ENCODE measurements around the gene CEPT1. TPM values are rescaled to one million over a fixed set of nuclear protein-coding genes. Genes with fewer than 3 reads are reported as not detected.

Gene CEPT1
- total RNA-seq, 3 donors from 2014 or later (not counting 1 experiment from before 2014, with no cell fraction given) = 35.4 to 49.5 (median 40.9) TPM

DNA sequence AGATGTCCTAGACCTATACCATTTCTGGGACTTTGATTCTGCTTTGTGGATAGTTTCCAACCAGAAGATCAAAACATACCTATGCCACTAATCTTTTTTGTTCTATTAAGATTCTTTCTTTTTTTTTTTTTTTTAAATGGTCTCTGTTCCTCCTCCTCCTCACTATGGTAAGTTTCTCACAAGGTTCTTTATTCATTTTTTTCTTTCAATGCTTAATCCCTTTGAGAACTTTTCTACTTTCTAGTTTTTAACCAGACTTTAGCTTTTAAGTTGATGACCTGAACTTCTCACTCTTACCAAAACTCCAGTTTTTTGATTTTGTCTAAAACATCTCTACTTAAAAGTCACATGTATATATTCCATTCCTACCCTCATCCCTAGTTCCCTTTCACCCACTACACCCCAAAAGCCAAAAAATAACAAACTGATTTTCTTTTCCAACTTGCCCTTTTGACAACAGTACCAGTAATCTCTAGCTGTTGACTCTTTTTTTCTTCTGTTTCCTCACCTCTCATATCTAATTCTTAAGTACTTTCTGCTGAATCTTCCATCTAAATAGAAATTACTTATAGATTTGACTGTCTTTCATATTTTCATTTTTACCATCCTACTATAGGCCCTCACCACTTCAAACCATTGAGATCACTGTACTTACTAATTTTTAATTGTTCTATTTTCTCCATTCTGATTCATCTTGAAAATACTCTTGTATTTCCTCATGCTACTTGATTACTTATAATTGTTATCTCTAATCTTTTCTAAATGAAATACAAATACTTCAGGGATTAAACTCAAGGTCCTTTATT, 6.1 kb downstream of the CEPT1 start:
- peaks cover 11% of the 10 kb centered on the region for H3K36me3 Mint-ChIP-seq
- H3K36me3 ChIP-seq (ENCODE audit: control insufficient read depth, insufficient read depth, low read length) = peaks cover 28% of the 10 kb centered on the region
- H3K4me1 ChIP-seq (ENCODE audit: control insufficient read depth, insufficient read depth, low read length) = no peaks in the 10 kb centered on the region
- no peak overlapping the region for H3K4me3 Mint-ChIP-seq
- DNase-seq (no peak), ATAC-seq (no peak)
- H3K4me1 Mint-ChIP-seq = peaks cover 59 to 61% of the 10 kb centered on the region in 2 donors
- no peak overlapping the region for H3K27ac ChIP-seq (ENCODE audit: low read length)
- H3K4me3 ChIP-seq (ENCODE audit: low read length) = no peak overlapping the region
- intact Hi-C loops (cut with micrococcal nuclease) = no loop called here
- TF ChIP-seq, protein P1, sequence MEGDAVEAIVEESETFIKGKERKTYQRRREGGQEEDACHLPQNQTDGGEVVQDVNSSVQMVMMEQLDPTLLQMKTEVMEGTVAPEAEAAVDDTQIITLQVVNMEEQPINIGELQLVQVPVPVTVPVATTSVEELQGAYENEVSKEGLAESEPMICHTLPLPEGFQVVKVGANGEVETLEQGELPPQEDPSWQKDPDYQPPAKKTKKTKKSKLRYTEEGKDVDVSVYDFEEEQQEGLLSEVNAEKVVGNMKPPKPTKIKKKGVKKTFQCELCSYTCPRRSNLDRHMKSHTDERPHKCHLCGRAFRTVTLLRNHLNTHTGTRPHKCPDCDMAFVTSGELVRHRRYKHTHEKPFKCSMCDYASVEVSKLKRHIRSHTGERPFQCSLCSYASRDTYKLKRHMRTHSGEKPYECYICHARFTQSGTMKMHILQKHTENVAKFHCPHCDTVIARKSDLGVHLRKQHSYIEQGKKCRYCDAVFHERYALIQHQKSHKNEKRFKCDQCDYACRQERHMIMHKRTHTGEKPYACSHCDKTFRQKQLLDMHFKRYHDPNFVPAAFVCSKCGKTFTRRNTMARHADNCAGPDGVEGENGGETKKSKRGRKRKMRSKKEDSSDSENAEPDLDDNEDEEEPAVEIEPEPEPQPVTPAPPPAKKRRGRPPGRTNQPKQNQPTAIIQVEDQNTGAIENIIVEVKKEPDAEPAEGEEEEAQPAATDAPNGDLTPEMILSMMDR (IDR thresholded peaks at IDR 0.05) = no peak
- no peaks in the 10 kb centered on the region for H3K27me3 ChIP-seq (ENCODE audit: control insufficient read depth, insufficient read depth, low read length)
- peak overlapping the region; percentile 27 to 49 for H3K27ac Mint-ChIP-seq
- H3K9me3 ChIP-seq (ENCODE audit: control insufficient read depth, insufficient read depth, low read length) = no peaks in the 10 kb centered on the region
- no peaks in the 10 kb centered on the region for H3K9me3 Mint-ChIP-seq
- no peaks in the 10 kb centered on the region for H3K27me3 Mint-ChIP-seq (ENCODE audit: low read depth in 2 of 2)

DNA sequence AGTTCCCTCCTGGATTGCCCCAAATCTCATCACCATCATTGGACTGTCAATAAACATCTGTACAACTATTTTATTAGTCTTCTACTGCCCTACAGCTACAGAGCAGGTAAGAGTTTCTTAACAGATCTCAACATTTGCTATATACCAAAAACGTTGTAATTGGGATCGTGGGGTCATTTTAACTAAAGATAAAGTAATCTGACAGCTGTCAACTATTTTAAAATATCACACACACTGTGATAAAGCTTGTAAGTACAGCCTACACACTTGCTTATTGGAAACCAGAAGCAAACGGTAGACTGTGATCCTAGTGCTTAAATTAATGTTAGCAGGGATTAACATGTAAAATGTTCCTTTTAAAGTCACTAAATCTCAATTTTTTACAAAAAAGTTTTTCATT, 7.9 kb downstream of the CEPT1 start:
- H3K9me3 Mint-ChIP-seq = no peaks in the 10 kb centered on the region
- Histone ChIP-seq H3K9me3 (ENCODE audit: control insufficient read depth, insufficient read depth, low read length) (no peaks in the 10 kb centered on the region), H3K4me1 (ENCODE audit: control insufficient read depth, insufficient read depth, low read length) (no peaks in the 10 kb centered on the region), H3K27ac (ENCODE audit: low read length) (no peak overlapping the region), H3K27me3 (ENCODE audit: control insufficient read depth, insufficient read depth, low read length) (no peaks in the 10 kb centered on the region), H3K36me3 (ENCODE audit: control insufficient read depth, insufficient read depth, low read length) (peaks cover 34% of the 10 kb centered on the region), H3K4me3 (ENCODE audit: low read length) (no peak overlapping the region)
- H3K36me3 Mint-ChIP-seq = peaks cover 11% of the 10 kb centered on the region
- no peak for ATAC-seq
- peaks cover 59 to 63% of the 10 kb centered on the region in 2 donors for H3K4me1 Mint-ChIP-seq
- H3K27me3 Mint-ChIP-seq (ENCODE audit: low read depth in 2 of 2) = no peaks in the 10 kb centered on the region
- WGBS (ENCODE audit: insufficient coverage) = 72% methylated on average over 3 of the region's 3 CpGs
- H3K4me3 Mint-ChIP-seq = no peak overlapping the region
- intact Hi-C loops (cut with micrococcal nuclease) = no loop called here
- DNase-seq = no peak
- H3K27ac Mint-ChIP-seq = peak overlapping the region in 1 of 2 donors; percentile 71
- TF ChIP-seq, protein P1 (IDR thresholded peaks at IDR 0.05) = no peak

DNA sequence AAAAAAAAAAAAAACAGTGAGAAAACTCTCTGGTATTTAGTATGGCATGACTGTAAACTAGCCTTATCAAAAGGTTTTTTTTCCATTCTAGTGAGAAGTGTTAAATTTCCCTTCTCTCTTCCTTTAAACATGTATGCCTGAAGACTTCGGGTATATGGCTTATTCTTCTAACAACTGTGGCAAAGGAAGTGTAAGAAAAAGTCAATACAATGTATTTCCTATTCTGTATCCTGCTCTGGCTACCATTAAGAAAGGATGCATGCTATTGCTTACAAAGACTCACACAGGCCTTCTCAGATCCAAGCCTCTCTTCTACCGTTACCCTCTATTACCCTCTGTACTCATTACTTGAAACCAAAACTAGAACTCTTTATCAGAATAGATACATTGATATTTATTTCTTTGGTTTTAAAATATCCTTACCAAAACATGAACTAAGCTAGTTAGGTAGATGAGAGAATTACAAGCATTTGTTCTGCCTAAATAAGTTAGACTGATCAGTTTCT, 8.4 kb downstream of the CEPT1 start:
- Mint-ChIP-seq H3K9me3 (no peaks in the 10 kb centered on the region), H3K27me3 (ENCODE audit: low read depth in 2 of 2) (no peaks in the 10 kb centered on the region), H3K27ac (peak overlapping the region; percentile 27 to 71), H3K4me3 (no peak overlapping the region), H3K4me1 (peaks cover 60 to 64% of the 10 kb centered on the region in 2 donors), H3K36me3 (peaks cover 15% of the 10 kb centered on the region)
- Histone ChIP-seq H3K27me3 (ENCODE audit: control insufficient read depth, insufficient read depth, low read length) (no peaks in the 10 kb centered on the region), H3K27ac (ENCODE audit: low read length) (no peak overlapping the region), H3K36me3 (ENCODE audit: control insufficient read depth, insufficient read depth, low read length) (peaks cover 36% of the 10 kb centered on the region), H3K4me3 (ENCODE audit: low read length) (no peak overlapping the region), H3K4me1 (ENCODE audit: control insufficient read depth, insufficient read depth, low read length) (no peaks in the 10 kb centered on the region), H3K9me3 (ENCODE audit: control insufficient read depth, insufficient read depth, low read length) (no peaks in the 10 kb centered on the region)
- DNase-seq (no peak), ATAC-seq (no peak)
- TF ChIP-seq, protein P1 (IDR thresholded peaks at IDR 0.05) = no peak
- 100% methylated on average over 1 of the region's 2 CpGs for WGBS (ENCODE audit: insufficient coverage)
- intact Hi-C loops (cut with micrococcal nuclease) = no loop called here

Measured in natural killer cell (primary cell).